ENCODE data around the gene SLC47A1.

SLC47A1 gene

GRCh38 chr17:19596869-19597268 is 63.2 kb downstream of the SLC47A1 start:
- no peak for DNase-seq (ENCODE audit: low read depth in 2 of 3, low spot score in 1 of 3)

- DNase-seq (ENCODE audit: low read depth in 2 of 3, low spot score in 1 of 3): no peak
These were observed 76.7 kb downstream of the SLC47A1 start for GRCh38 chr17:19610311-19610710.

- DNase-seq (ENCODE audit: low read depth in 2 of 3, low spot score in 1 of 3): no peak
These were observed 77.2 kb downstream of the SLC47A1 start for GRCh38 chr17:19610879-19611278.

GRCh38 chr17:19613979-19614378 is 80.3 kb downstream of the SLC47A1 start:
- no peak for DNase-seq (ENCODE audit: low read depth in 2 of 3, low spot score in 1 of 3)

GRCh38 chr17:19614900-19615299 is 81.2 kb downstream of the SLC47A1 start:
- DNase-seq (ENCODE audit: low read depth in 2 of 3, low spot score in 1 of 3): no peak

- DNase-seq (ENCODE audit: low read depth in 2 of 3, low spot score in 1 of 3): no peak
These were observed 84.4 kb downstream of the SLC47A1 start for GRCh38 chr17:19618015-19618414.

- no peak for DNase-seq (ENCODE audit: low read depth in 2 of 3, low spot score in 1 of 3)
These were observed 86.2 kb downstream of the SLC47A1 start for GRCh38 chr17:19619705-19620325.

GRCh38 chr17:19621697-19622096 is 88.0 kb downstream of the SLC47A1 start:
- DNase-seq (ENCODE audit: low read depth in 2 of 3, low spot score in 1 of 3): no peak

- DNase-seq (ENCODE audit: low read depth in 2 of 3, low spot score in 1 of 3): no peak
These were observed 92.4 kb downstream of the SLC47A1 start for GRCh38 chr17:19626079-19626478.

All from stimulated activated CD4-positive, alpha-beta T cell treated with anti-CD3 and anti-CD28 coated beads, Interleukin-12 subunit alpha, Interleukin-12 subunit beta, amount 100 ng/mL, for 48 hours (primary cell).